ENCODE data around the gene NUP133. TPM values are rescaled to one million over a fixed set of nuclear protein-coding genes. Genes with fewer than 3 reads are reported as not detected.

NUP133 gene
- total and polyA plus RNA-seq, 4 donors: 12.9 to 57.6 (median 25.3) TPM

- Histone ChIP-seq H3K36me3 (ENCODE audit: control insufficient read depth in 4 of 4, insufficient read depth in 4 of 4, low read length in 4 of 4) (no peaks in the 10 kb centered on the region), H3K4me3 (no peak overlapping the region), H3K27me3 (ENCODE audit: control insufficient read depth in 3 of 3, insufficient read depth in 3 of 3, low read length in 2 of 3) (peaks cover 0 to 47% (median 45%) of the 10 kb centered on the region in 3 donors), H3K9ac (ENCODE audit: insufficient read depth in 1 of 2, low read length in 2 of 2) (no peak overlapping the region), H3K9me3 (ENCODE audit: control insufficient read depth in 4 of 4, insufficient read depth in 3 of 4, low read length in 3 of 4) (peaks cover 0 to 2% (median 0%) of the 10 kb centered on the region in 4 donors), H3K27ac (ENCODE audit: low read depth in 1 of 2, low read length in 1 of 2) (peak overlapping the region in 1 of 2 donors; percentile 53), H3K4me1 (ENCODE audit: control insufficient read depth in 5 of 5, insufficient read depth in 5 of 5, low read length in 5 of 5) (peaks cover 0 to 26% (median 3%) of the 10 kb centered on the region in 5 donors)
- TF ChIP-seq, protein P1, sequence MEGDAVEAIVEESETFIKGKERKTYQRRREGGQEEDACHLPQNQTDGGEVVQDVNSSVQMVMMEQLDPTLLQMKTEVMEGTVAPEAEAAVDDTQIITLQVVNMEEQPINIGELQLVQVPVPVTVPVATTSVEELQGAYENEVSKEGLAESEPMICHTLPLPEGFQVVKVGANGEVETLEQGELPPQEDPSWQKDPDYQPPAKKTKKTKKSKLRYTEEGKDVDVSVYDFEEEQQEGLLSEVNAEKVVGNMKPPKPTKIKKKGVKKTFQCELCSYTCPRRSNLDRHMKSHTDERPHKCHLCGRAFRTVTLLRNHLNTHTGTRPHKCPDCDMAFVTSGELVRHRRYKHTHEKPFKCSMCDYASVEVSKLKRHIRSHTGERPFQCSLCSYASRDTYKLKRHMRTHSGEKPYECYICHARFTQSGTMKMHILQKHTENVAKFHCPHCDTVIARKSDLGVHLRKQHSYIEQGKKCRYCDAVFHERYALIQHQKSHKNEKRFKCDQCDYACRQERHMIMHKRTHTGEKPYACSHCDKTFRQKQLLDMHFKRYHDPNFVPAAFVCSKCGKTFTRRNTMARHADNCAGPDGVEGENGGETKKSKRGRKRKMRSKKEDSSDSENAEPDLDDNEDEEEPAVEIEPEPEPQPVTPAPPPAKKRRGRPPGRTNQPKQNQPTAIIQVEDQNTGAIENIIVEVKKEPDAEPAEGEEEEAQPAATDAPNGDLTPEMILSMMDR (IDR thresholded peaks at IDR 0.05; ENCODE audit: control extremely low read depth, extremely low read depth): no peak
- DNase-seq (no peak), ATAC-seq (ENCODE audit: insufficient read depth, low FRiP score) (no peak)
- WGBS, 2 donors: 47 to 54% methylated on average over 11 of the region's 11 CpGs
Observed at GRCh38 chr1:229411434-229412055, 96.6 kb downstream of the NUP133 start.

DNA sequence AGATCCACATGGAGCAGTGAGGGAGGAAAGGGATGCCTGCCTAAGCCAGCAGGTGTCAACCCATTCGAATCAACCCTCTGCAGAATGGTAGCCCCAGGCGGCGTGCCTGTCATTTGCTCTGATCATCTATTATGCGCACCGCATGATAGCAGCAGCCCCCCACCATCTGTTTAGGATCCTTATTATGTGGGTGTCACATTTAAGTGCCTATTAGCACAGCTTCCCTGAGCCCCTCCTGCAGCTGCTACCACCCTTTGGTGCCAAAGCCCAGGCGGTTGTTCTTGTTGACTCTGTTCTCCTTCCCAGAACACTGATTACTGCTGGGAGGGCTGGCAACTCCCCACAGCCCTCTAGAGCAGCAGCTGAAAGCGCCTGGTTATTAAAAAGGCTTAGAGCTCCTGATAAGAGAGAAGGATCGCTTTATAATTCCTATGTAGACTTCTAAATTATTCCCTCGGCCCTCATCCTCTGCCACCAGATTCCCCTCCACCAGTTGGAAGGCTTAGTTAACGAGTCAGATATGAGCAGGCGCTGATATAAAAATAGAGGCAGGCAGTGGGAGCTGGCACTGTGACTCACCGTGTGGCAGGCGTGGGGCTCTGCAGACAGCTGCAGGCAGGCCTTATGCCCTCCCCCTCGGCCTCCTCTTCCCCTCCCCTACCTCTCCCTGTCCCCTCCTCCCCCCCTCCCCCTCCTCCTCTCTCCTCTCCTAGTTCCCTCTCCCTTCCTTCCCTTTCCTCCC, 97.3 kb downstream of the NUP133 start:
- TF ChIP-seq, protein P1 (IDR thresholded peaks at IDR 0.05; ENCODE audit: control extremely low read depth, extremely low read depth): no peak
- Histone ChIP-seq H3K9me3 (ENCODE audit: control insufficient read depth in 4 of 4, insufficient read depth in 3 of 4, low read length in 3 of 4) (peaks cover 0 to 2% (median 0%) of the 10 kb centered on the region in 4 donors), H3K9ac (ENCODE audit: insufficient read depth in 1 of 2, low read length in 2 of 2) (no peak overlapping the region), H3K27me3 (ENCODE audit: control insufficient read depth in 3 of 3, insufficient read depth in 3 of 3, low read length in 2 of 3) (peaks cover 0 to 52% (median 51%) of the 10 kb centered on the region in 3 donors), H3K27ac (ENCODE audit: low read depth in 1 of 2, low read length in 1 of 2) (peak overlapping the region in 1 of 2 donors; percentile 81), H3K4me1 (ENCODE audit: control insufficient read depth in 5 of 5, insufficient read depth in 5 of 5, low read length in 5 of 5) (peaks cover 0 to 26% (median 3%) of the 10 kb centered on the region in 5 donors), H3K4me3 (no peak overlapping the region), H3K36me3 (ENCODE audit: control insufficient read depth in 4 of 4, insufficient read depth in 4 of 4, low read length in 4 of 4) (no peaks in the 10 kb centered on the region)
- WGBS, 2 donors: 29 to 31% methylated on average over 14 of the region's 14 CpGs
- DNase-seq (peak; percentile 29 to 41 (median 37)), ATAC-seq (ENCODE audit: insufficient read depth, low FRiP score) (peak; percentile 71)

DNA sequence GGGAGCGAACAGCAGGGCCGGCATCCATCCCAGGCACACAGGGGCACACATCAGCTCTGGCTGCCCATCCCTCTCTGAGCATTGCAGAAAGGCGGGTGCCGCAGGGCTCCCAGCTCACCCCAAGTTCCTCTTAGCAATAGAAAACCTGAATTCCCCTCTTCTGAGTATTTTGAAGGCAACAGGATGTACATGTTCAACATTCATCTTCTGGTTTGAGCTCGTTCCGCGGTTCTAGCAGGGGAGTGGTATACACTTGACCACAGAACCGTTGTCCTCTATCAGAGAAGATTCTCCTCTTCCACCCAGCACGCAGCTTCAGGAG, 97.8 kb downstream of the NUP133 start:
- H3K27me3 ChIP-seq (ENCODE audit: control insufficient read depth in 3 of 3, insufficient read depth in 3 of 3, low read length in 2 of 3): peaks cover 0 to 56% (median 55%) of the 10 kb centered on the region in 3 donors
- TF ChIP-seq, protein P1 (IDR thresholded peaks at IDR 0.05; ENCODE audit: control extremely low read depth, extremely low read depth): no peak
- ATAC-seq (ENCODE audit: insufficient read depth, low FRiP score) (no peak), DNase-seq (no peak)
- H3K36me3 ChIP-seq (ENCODE audit: control insufficient read depth in 4 of 4, insufficient read depth in 4 of 4, low read length in 4 of 4): no peaks in the 10 kb centered on the region
- H3K4me3 ChIP-seq: no peak overlapping the region
- peak overlapping the region in 1 of 2 donors; percentile 81 for H3K27ac ChIP-seq (ENCODE audit: low read depth in 1 of 2, low read length in 1 of 2)
- H3K9me3 ChIP-seq (ENCODE audit: control insufficient read depth in 4 of 4, insufficient read depth in 3 of 4, low read length in 3 of 4): peaks cover 0 to 2% (median 0%) of the 10 kb centered on the region in 4 donors
- H3K9ac ChIP-seq (ENCODE audit: insufficient read depth in 1 of 2, low read length in 2 of 2): no peak overlapping the region
- WGBS, 2 donors: 18 to 42% methylated on average over 9 of the region's 9 CpGs
- H3K4me1 ChIP-seq (ENCODE audit: control insufficient read depth in 5 of 5, insufficient read depth in 5 of 5, low read length in 5 of 5): peaks cover 0 to 26% (median 3%) of the 10 kb centered on the region in 5 donors
